Nephron progenitor cell (in vitro differentiated cells): ENCODE data around the gene EML1.

ENCODE experiments used
- DNase-seq: peaks from one replicate; pipeline ENCODE4 v3.0.0; 2021
- H3K27ac Mint-ChIP-seq: 2 replicates; pipeline ENCODE4 v1.8.0; 2021; ENCODE audit warnings: mild to moderate bottlenecking, moderate library complexity, mixed read lengths
- H3K27me3 Mint-ChIP-seq: 2 replicates; pipeline ENCODE4 v1.8.0; 2021; ENCODE audit warnings: mild to moderate bottlenecking, low read depth, mixed read lengths; ENCODE audit not compliant: poor library complexity
- H3K36me3 Mint-ChIP-seq: 2 replicates; pipeline ENCODE4 v1.8.0; 2021; ENCODE audit warnings: low read depth, mixed read lengths
- H3K4me1 Mint-ChIP-seq: 2 replicates; pipeline ENCODE4 v1.8.0; 2021; ENCODE audit warnings: mixed read lengths
- H3K4me3 Mint-ChIP-seq: 2 replicates; pipeline ENCODE4 v1.8.0; 2021; ENCODE audit warnings: mild to moderate bottlenecking, moderate library complexity, mixed read lengths
- H3K9me3 Mint-ChIP-seq: 2 replicates; pipeline ENCODE4 v1.8.0; 2021; ENCODE audit warnings: mild to moderate bottlenecking, moderate library complexity, mixed read lengths
- CTCF ChIP-seq: fragments of 200-600 bp; sonication (generic); IDR thresholded peaks from 2 replicates; pipeline ENCODE4 v1.5.0; 2021; ENCODE audit warnings: antibody characterized with exemption

Gene EML1

DNA sequence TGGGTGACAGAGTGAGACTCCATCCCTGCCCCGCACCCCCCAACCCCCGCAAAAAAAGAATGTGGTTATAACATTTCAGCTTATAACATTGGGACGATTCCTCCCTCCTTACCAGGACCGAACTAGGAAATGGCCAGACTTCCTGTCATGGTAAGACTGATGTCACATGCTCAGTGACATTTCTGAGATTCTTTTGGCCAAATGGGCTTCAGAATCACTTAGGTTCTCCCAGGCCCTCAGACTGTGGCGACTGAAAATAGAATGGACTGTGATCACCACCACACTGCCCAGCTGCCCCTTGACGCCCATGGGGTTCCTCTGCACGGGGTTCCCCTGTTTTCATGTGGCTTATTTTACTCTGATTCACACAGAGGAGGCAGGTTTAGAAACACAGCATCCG lies 157.0 kb downstream of the EML1 start:
- no peak for TF ChIP-seq CTCF
- H3K4me3 Mint-ChIP-seq: no peak overlapping the region
- no peaks in the 10 kb centered on the region for H3K36me3 Mint-ChIP-seq
- peaks cover 4% of the 10 kb centered on the region for H3K9me3 Mint-ChIP-seq
- H3K4me1 Mint-ChIP-seq: peaks cover 18% of the 10 kb centered on the region
- H3K27ac Mint-ChIP-seq: no peak overlapping the region
- H3K27me3 Mint-ChIP-seq: peaks cover 20% of the 10 kb centered on the region
- no peak for DNase-seq

DNA sequence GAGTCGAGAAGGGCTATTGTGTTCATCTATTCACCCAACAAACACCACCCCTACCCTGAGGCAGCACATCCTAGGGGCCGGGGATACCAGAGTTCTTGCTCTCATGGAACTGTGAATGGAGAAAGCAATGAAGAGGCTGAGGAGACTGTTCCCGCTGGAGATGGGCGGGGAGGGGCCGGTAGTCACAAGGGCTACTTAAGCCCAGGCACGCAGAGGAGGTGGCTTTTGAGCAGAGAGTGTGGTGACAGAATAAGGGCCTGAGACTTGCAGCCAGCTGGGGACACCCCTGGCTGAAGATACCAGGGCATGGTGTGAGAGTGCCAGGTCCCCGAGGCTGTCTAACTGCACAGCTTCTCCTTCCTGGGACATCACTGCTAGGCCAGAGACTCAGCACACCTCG lies 157.9 kb downstream of the EML1 start:
- H3K27ac Mint-ChIP-seq: no peak overlapping the region
- peaks cover 16% of the 10 kb centered on the region for H3K27me3 Mint-ChIP-seq
- peaks cover 4% of the 10 kb centered on the region for H3K9me3 Mint-ChIP-seq
- no peak for TF ChIP-seq CTCF
- DNase-seq: no peak
- H3K36me3 Mint-ChIP-seq: no peaks in the 10 kb centered on the region
- peaks cover 18% of the 10 kb centered on the region for H3K4me1 Mint-ChIP-seq
- no peak overlapping the region for H3K4me3 Mint-ChIP-seq

DNA sequence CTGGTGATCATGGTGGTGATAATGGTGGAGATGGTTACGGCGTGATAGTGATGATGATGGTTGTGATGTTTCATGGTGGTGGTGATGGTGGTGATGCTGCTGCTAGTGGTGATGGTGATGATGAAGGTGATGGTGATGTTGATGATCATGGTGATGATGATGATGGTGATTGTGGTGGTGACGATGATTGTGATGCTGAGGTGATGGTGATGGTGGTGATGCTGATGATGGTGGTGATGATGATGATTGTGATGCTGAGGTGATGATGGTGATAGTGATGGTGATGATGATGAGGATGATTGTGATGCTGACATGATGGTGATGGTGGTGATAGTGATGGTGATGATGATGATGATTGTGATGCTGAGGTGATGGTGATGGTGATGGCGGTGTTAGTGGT lies 158.8 kb downstream of the EML1 start:
- no peak overlapping the region for H3K27ac Mint-ChIP-seq
- TF ChIP-seq CTCF: no peak
- peaks cover 11% of the 10 kb centered on the region for H3K27me3 Mint-ChIP-seq
- no peak overlapping the region for H3K4me3 Mint-ChIP-seq
- H3K4me1 Mint-ChIP-seq: peaks cover 8% of the 10 kb centered on the region
- H3K36me3 Mint-ChIP-seq: no peaks in the 10 kb centered on the region
- DNase-seq: no peak
- H3K9me3 Mint-ChIP-seq: peaks cover 4% of the 10 kb centered on the region

GRCh38 chr14:99952453-99952852 lies 159.2 kb downstream of the EML1 start:
- H3K27ac Mint-ChIP-seq: no peak overlapping the region
- no peak for TF ChIP-seq CTCF
- H3K27me3 Mint-ChIP-seq: peaks cover 11% of the 10 kb centered on the region
- H3K36me3 Mint-ChIP-seq: no peaks in the 10 kb centered on the region
- DNase-seq: no peak
- H3K4me3 Mint-ChIP-seq: no peak overlapping the region
- H3K4me1 Mint-ChIP-seq: peaks cover 8% of the 10 kb centered on the region
- peaks cover 4% of the 10 kb centered on the region for H3K9me3 Mint-ChIP-seq

GRCh38 chr14:99955826-99956455 lies 162.7 kb downstream of the EML1 start:
- Mint-ChIP-seq H3K4me1 (peaks cover 12% of the 10 kb centered on the region), H3K36me3 (no peaks in the 10 kb centered on the region), H3K27me3 (peaks cover 11% of the 10 kb centered on the region), H3K27ac (no peak overlapping the region), H3K4me3 (no peak overlapping the region), H3K9me3 (peaks cover 9% of the 10 kb centered on the region)
- no peak for TF ChIP-seq CTCF
- DNase-seq: no peak

- H3K4me3 Mint-ChIP-seq: no peak overlapping the region
Measured at GRCh38 chr14:99958380-99958779, 165.2 kb downstream of the EML1 start.

More at GRCh38 chr14:99958380-99958779, 165.2 kb downstream of the EML1 start:
- Mint-ChIP-seq H3K4me1 (peaks cover 18% of the 10 kb centered on the region), H3K27me3 (peaks cover 14% of the 10 kb centered on the region), H3K36me3 (no peaks in the 10 kb centered on the region), H3K27ac (peak overlapping the region; percentile 18), H3K9me3 (peaks cover 21% of the 10 kb centered on the region)
- no peak for DNase-seq
- no peak for TF ChIP-seq CTCF
